NB4 (cell line): ENCODE results near the gene TMEM11.

ENCODE experiments used
- DNase-seq: peaks from one replicate; pipeline ENCODE4 v3.0.0; 2010; ENCODE audit warnings: low read depth
- H3K4me3 ChIP-seq: one replicate; pipeline ENCODE4 v1.5.1; 2011; ENCODE audit warnings: mild to moderate bottlenecking, low read depth, low read length, moderate library complexity
- CTCF ChIP-seq: IDR thresholded peaks from one replicate; pipeline ENCODE4 v1.5.1; 2012; ENCODE audit warnings: low read depth, low read length
- MAX ChIP-seq: IDR thresholded peaks from 2 replicates; pipeline ENCODE4 v1.6.1; 2011; ENCODE audit warnings: low read depth, low read length
- MYC ChIP-seq: IDR thresholded peaks from 2 replicates; pipeline ENCODE4 v1.6.1; 2011; ENCODE audit warnings: low read depth, low read length
- POLR2A ChIP-seq: IDR thresholded peaks from 2 replicates; pipeline ENCODE4 v1.6.1; 2011; ENCODE audit warnings: mild to moderate bottlenecking; ENCODE audit not compliant: insufficient read length; ENCODE audit errors: extremely low read depth

TMEM11 gene

DNA sequence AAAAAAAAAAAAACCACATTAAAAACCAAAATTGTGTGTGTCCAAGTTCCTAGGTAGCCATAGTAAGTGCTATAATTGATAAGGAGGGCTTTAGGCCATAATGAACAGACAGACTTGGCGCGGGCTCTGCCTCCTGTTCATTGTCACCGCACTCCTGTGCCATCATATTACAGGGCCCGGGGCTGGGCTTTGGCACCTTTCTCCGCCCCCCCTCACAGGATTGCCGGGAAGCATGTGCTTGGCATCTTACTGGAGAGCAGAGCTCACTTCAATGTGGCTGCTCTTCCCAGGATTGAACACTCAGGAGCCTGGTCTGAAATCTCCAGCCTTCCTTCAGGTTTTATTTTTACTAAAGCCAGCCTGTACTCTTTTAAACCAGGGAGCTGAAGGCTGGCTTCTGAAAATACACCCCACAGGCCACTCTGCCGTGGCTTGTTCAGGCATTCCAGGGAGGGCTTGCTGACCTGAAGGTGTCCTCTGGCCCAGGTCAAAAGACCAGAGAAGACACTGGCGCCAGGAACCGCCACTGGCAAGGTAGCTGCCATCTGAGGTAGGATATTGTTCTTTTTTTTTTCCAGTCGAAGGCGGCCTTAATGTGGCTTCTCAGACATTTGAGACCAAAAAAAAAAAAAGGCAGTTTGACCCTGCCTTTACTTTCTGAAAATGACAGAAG is 47.9 kb downstream of the TMEM11 start:
- TF ChIP-seq MYC = no peak
- no peak for TF ChIP-seq POLR2A
- no peak for TF ChIP-seq CTCF
- TF ChIP-seq MAX = no peak
- no peak for DNase-seq
- no peak overlapping the region for H3K4me3 ChIP-seq

DNA sequence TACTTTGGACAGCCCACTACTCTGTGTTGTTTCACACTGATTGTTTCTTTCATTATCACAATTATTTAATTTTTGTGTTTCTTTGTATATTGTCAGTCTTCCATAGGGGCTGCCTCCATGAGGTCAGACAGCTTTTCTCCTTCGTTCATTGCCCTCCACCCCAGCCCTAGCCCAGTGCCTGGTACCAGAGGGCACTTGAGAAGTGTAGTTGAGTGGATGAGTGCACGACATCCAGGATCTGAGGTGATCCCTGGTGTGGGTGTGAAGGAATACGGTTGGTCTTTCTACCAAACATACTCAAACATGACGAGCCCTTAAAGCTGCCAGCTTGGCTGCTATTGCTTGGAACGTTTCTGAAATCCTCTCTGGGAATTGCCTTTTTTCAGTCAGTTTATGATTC is 49.3 kb downstream of the TMEM11 start:
- no peak overlapping the region for H3K4me3 ChIP-seq
- no peak for DNase-seq
- TF ChIP-seq MAX (no peak), MYC (no peak)

- DNase-seq = no peak
- no peak for TF ChIP-seq CTCF
- no peak for TF ChIP-seq MYC
- TF ChIP-seq MAX = no peak
- no peak for TF ChIP-seq POLR2A
- no peak overlapping the region for H3K4me3 ChIP-seq
These were observed 49.7 kb downstream of the TMEM11 start for GRCh38 chr17:21164216-21164615.

GRCh38 chr17:21163101-21163500 is 50.9 kb downstream of the TMEM11 start:
- no peak overlapping the region for H3K4me3 ChIP-seq
- DNase-seq = no peak
- TF ChIP-seq CTCF = no peak
- no peak for TF ChIP-seq MYC
- TF ChIP-seq POLR2A = no peak
- TF ChIP-seq MAX = no peak

GRCh38 chr17:21162394-21162775 is 51.6 kb downstream of the TMEM11 start:
- no peak overlapping the region for H3K4me3 ChIP-seq
- no peak for TF ChIP-seq MAX
- no peak for TF ChIP-seq POLR2A
- no peak for DNase-seq

GRCh38 chr17:21161498-21162393 is 52.2 kb downstream of the TMEM11 start:
- H3K4me3 ChIP-seq = no peak overlapping the region
- DNase-seq = no peak
- TF ChIP-seq MAX (no peak), CTCF (no peak), MYC (no peak), POLR2A (no peak)
